ENCODE results near the gene CDH1. TPM values are rescaled to one million over a fixed set of nuclear protein-coding genes. Genes with fewer than 3 reads are reported as not detected.

Gene CDH1
- total RNA-seq, 2 donors from 2014 or later, result 1.1 TPM; not detected in 1

DNA sequence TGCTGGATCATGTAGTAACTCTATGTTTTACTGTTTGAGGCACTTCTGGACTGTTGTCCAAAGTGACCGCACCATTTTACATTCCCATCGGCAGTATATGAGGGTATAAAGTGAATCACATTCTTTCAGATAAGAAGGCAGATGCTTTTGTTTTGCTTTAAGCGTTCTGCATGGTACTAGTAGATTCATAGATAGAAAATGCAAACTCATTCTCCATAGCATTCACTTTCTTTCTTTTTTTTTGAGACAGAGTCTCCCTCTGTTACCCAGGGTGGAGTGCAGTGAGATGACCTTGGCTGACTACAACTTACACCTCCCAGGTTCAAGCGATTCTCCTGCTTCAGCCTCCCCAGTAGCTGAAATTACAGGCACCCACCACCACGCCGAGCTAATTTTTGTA is 146.6 kb downstream of the CDH1 start:
- Histone ChIP-seq H3K4me3 (no peak overlapping the region), H3K36me3 (peaks cover 7% of the 10 kb centered on the region), H3K27ac (no peak overlapping the region), H3K27me3 (replicated peaks; ENCODE audit: insufficient read depth) (no peaks in the 10 kb centered on the region), H3K4me1 (ENCODE audit: control insufficient read depth in 1 of 2, low read depth in 2 of 2) (no peaks in the 10 kb centered on the region), H3K9me3 (no peaks in the 10 kb centered on the region)
- no peak for ATAC-seq (ENCODE audit: insufficient number of reproducible peaks, low FRiP score, low read depth)
- DNase-seq (ENCODE audit: low spot score), result no peak
- TF ChIP-seq, protein P1, sequence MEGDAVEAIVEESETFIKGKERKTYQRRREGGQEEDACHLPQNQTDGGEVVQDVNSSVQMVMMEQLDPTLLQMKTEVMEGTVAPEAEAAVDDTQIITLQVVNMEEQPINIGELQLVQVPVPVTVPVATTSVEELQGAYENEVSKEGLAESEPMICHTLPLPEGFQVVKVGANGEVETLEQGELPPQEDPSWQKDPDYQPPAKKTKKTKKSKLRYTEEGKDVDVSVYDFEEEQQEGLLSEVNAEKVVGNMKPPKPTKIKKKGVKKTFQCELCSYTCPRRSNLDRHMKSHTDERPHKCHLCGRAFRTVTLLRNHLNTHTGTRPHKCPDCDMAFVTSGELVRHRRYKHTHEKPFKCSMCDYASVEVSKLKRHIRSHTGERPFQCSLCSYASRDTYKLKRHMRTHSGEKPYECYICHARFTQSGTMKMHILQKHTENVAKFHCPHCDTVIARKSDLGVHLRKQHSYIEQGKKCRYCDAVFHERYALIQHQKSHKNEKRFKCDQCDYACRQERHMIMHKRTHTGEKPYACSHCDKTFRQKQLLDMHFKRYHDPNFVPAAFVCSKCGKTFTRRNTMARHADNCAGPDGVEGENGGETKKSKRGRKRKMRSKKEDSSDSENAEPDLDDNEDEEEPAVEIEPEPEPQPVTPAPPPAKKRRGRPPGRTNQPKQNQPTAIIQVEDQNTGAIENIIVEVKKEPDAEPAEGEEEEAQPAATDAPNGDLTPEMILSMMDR (IDR thresholded peaks at IDR 0.05), result no peak

GRCh38 chr16:68884401-68884800 is 147.3 kb downstream of the CDH1 start:
- H3K4me3 ChIP-seq, result no peak overlapping the region
- peaks cover 7% of the 10 kb centered on the region for H3K36me3 ChIP-seq
- no peaks in the 10 kb centered on the region for H3K27me3 ChIP-seq (replicated peaks; ENCODE audit: insufficient read depth)
- H3K4me1 ChIP-seq (ENCODE audit: control insufficient read depth in 1 of 2, low read depth in 2 of 2), result peaks cover 0 to 4% of the 10 kb centered on the region in 2 donors
- ATAC-seq (ENCODE audit: insufficient number of reproducible peaks, low FRiP score, low read depth) (no peak), DNase-seq (ENCODE audit: low spot score) (no peak)
- H3K9me3 ChIP-seq, result no peaks in the 10 kb centered on the region
- TF ChIP-seq, protein P1 (IDR thresholded peaks at IDR 0.05), result no peak
- H3K27ac ChIP-seq, result no peak overlapping the region

Other genes starting within 250 kb of the CDH1 start
- gene ZFP90, start 198.0 kb upstream of the CDH1 start, total RNA-seq, result 10 to 100 TPM; 26.6 to 29.5 TPM
- not detected for gene CDH3, start 92.0 kb upstream of the CDH1 start, total RNA-seq
- 10 to 100 TPM; 37.3 to 55.4 TPM for gene TANGO6, start 106.2 kb downstream of the CDH1 start, total RNA-seq

Measured in thoracic aorta (tissue), 2 donors.